ENCODE measurements around the gene IFT57.

GRCh38 chr3:108242776-108243175 is 20.6 kb upstream of the IFT57 start:
- TF ChIP-seq CTCF (IDR thresholded peaks at IDR 0.05; ENCODE audit: control extremely low read depth in 1 of 3, insufficient read depth in 1 of 3, low read depth in 1 of 3, low read length in 3 of 3) (no peak), POLR2AphosphoS5 (IDR thresholded peaks at IDR 0.05; ENCODE audit: low read depth, low read length) (no peak), POLR2A (IDR thresholded peaks at IDR 0.05; ENCODE audit: control extremely low read depth in 1 of 2, low read depth in 2 of 2, low read length in 2 of 2) (no peak), YY1 (IDR thresholded peaks at IDR 0.05; ENCODE audit: low read depth, low read length) (no peak), CREB1 (IDR thresholded peaks at IDR 0.05) (no peak), NANOG (IDR thresholded peaks at IDR 0.05; ENCODE audit: insufficient read depth, low read depth, low read length, poor library complexity, severe bottlenecking) (no peak), BRCA1 (IDR thresholded peaks at IDR 0.05; ENCODE audit: low read depth, low read length) (no peak), ATF2 (IDR thresholded peaks at IDR 0.05; ENCODE audit: low read length) (no peak), RXRA (IDR thresholded peaks at IDR 0.05; ENCODE audit: insufficient read depth, low read depth, low read length) (no peak), BCL11A (IDR thresholded peaks at IDR 0.05; ENCODE audit: low read depth in 2 of 2, low read length in 2 of 2) (no peak), TAF1 (IDR thresholded peaks at IDR 0.05; ENCODE audit: low read depth, low read length) (no peak), ZNF274 (IDR thresholded peaks at IDR 0.05; ENCODE audit: borderline replicate concordance, extremely low read depth, low read length) (no peak)
